GM21529 (cell line): ENCODE measurements around the gene CENPV.
"Not testable (repeated sequence)": the region's sequence is repeated elsewhere in the genome, so short reads cannot be mapped to it uniquely, and the experiment has no call there.

Experiments used
- ATAC-seq: cut with Tn5 transposase; IDR thresholded peaks from one replicate; pipeline ENCODE4 v1.9.1; 2021; ENCODE audit not compliant: unreplicated experiment

The CENPV gene

DNA sequence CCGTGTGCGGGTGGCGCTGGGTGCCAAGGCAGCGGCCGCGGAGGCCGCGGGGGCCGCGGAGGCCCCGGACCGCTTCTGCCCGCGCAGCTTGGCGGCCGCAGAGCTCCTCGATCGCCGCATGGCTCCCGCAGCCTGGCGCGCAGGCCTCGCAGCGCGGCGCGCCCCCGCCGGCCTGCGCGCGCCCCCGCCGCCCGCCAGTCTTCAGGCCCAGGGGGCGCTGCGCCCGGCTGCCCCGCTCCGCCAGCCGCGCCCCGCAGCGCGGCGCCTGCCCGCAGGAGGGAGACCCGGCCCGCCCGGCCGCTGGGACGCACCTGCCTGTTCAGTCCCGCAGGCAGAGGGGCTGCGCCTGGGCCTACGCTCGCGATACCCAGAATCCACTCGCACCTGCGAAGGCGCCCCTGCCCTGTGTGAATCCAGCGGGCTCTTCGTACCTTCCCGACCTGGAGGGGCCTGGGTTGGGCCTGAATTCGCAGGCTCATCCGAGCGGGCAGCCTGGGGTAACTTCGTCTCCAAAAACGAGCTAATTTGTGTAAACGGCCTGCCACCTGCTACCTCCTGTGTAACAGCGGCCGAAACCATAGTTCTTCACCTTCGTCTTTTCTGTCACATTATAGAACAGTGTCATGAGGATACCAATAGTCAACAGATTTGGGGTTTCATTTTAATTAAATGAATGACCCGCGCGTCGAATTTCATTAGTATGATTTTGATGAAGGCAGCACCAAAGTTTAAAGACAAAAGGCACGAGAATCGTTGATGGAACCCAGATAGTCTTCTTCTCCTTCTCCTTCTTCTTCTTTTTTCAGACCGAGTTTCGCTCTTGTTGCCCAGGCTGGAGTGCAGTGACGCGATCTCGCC is at the start of gene CENPV:
CENPV (minus strand) TSS at position 153 of the 858 bp plus-strand sequence; CDS start at position 120, 33 bp downstream.
- peak; percentile 73 for ATAC-seq

DNA sequence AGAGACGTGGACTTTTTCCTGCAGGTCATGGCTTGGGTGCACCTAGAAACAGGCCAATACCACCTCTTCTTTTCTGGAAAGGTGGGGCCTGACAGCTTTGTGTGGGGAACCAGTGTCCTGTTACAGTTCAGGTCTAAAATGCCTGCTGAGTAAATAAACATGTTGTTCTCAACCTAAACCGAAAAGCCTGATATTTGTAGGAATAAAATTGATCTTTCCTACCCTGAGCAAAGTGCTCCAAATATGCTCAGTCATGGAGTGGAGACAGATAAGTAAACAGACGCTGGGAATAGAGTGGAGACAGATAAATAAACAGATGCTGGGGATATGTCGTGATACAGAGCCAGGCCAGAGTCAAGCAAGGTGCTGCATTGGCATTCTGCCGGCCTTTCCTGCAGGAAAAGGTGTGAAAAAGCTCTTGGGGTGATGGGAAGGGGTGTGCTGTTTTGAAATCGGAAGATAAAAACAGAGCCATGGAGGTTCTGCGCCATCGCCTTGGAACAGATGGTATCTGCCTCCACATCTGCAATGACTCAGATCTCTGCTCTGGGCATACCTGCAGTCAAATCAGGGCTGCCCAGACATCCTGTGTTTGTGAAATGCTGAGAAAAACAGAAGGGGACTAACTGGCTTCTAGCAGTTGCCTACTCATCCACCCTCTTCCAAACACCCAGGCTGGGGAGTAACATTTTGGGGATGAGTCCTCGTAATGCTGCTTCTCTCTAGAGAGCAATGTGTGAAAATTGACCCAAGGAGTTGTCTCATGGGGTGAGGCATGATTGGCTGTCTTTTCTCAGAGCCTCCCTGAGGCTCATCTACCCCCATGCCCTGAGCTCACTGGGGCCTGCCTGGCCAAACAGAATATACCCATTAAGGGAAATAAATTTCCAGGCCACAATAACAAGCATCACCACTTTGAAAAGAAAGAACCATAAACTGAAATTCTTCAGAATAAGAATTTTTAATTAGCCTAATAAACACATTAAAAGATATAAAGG is 45.3 kb upstream of the CENPV start:
- ATAC-seq: peak; percentile 79

GRCh38 chr17:16396693-16397092 is 43.4 kb upstream of the CENPV start:
- not testable (repeated sequence) for ATAC-seq

GRCh38 chr17:16395887-16396286 is 42.6 kb upstream of the CENPV start:
- ATAC-seq: not testable (repeated sequence)

DNA sequence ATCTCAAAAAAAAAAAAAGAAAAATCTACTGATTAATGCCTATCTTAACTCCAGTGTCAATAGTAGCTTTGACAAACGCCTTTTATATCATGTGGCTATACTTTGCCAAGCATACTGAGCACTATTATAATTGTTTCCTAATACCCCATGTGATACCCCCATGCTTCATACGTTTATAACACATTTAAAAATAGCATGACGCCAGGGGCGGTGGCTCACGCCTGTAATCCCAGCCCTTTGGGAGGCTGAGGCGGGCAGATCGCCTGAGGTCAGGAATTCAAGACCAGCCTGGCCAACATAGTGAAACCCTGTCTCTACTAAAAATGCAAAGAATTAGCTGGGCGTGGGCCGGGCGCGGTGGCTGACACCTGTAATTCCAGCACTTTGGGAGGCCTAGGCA is 39.2 kb upstream of the CENPV start:
- not testable (repeated sequence) for ATAC-seq

DNA sequence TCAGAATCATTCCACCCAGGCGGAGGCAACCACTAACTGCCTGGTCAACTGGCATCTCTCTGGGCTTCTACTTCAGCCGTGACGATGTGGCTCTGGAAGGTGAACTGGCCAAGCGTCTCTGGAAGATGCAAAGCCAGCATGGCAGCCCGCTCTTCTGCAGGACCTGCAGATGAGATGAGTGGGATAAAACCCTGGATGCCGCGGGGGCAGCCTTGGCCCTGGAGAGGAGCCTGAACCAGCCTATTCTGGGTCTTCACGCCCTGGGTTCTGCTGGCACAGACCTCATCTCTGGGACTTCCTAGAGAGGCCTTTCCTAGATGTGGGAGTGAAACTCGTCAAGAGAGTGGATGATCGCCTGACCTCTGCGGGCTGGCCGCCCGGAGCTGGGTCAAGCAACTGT is 38.2 kb upstream of the CENPV start:
- ATAC-seq: no peak

- ATAC-seq: not testable (repeated sequence)
Observed at GRCh38 chr17:16386126-16386507, 32.8 kb upstream of the CENPV start.

DNA sequence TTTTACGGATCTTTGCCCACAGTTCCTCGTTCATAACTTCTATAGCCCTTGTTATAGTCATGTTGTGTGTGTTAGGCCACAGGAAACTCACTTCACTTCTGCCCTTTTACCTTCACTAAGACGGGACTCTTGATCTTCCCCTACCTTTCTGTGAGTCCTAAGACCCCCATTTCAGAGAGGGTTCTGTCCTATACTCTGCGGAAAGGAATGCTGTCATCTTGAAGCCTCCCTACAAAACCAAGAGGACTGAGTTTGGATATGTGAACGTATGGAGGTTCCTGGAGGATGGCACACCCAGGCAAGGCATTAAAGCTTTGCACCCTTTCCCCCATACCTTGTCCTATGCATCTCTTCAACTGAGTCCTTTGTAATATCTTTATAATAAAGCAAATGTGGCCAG is 31.3 kb upstream of the CENPV start:
- ATAC-seq: no peak

GRCh38 chr17:16383772-16384287 is 30.6 kb upstream of the CENPV start:
- ATAC-seq: no peak

- ATAC-seq: no peak
Observed at GRCh38 chr17:16383216-16383615, 29.9 kb upstream of the CENPV start.

DNA sequence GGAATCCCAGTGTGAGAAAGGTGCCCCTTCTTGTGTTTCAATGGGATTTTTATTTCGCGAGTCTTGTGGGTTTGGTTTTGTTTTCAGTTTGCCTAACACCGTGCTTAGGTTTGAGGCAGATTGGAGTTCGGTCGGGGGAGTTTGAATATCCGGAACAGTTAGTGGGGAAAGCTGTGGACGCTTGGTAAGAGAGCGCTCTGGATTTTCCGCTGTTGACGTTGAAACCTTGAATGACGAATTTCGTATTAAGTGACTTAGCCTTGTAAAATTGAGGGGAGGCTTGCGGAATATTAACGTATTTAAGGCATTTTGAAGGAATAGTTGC is 28.2 kb upstream of the CENPV start:
- no peak for ATAC-seq

- peak; percentile 91 for ATAC-seq
Observed at GRCh38 chr17:16380640-16381495, 27.6 kb upstream of the CENPV start, which contains the start of gene UBB. Gene UBB, plus strand, starts transcription at chr17:16381091. Its CDS starts 817 bp downstream, at chr17:16381908.

GRCh38 chr17:16379654-16380053 is 26.4 kb upstream of the CENPV start:
- no peak for ATAC-seq

- no peak for ATAC-seq
Observed at GRCh38 chr17:16378636-16379282, 25.5 kb upstream of the CENPV start.

DNA sequence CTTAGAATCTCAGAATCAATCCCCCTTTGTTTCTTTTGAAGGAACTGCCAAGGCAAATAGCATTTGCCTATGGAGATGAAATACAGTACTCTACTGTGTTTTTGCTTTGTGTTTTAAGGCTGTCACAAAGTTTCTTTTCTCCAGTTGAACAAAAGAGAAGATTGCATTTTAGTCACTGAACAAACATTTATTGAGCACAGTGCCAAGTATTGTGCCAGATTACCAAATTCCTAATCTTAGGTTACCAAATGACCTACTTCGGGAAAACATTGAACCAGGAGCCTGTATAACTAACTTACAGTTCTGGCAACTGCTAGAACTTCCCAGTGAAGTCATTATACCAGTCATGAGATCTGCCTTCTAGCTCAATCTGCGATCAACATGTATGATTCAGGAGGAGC is 24.7 kb upstream of the CENPV start:
- ATAC-seq: no peak

DNA sequence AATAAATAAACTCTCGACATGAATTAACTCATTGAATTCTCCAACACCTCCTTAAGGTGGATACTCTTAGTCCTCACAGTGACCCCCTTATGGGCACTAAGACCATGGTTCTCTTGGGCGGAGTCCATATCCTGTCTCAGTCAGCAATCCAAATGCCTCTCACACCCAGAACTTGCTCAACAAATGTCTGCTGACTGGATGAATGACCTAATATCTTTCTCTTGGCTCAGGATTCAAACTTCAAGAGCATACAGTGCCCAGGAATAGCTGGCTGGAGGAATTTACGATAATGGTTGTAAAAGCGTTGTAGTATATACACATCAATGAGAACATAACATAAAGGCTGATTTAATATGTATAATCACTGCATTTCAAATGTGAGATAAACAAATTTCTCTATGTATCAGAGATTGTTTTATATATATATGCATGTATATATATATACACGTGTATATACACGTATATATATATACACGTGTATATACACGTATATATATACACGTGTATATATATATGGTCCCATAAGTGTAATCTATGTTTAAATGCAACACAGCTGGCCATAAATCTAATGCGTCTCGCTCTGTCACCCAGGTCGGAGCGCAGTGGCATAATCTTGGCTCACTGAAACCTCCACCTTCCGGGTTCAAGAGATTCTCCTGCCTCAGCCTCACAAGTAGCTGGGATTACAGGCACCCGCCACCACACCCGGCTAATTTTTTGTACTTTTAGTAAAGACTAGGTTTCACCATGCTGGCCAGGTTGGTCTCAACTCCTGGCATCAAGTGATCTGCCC is 21.1 kb upstream of the CENPV start:
- ATAC-seq: no peak

GRCh38 chr17:16371742-16372141 is 18.5 kb upstream of the CENPV start:
- no peak for ATAC-seq

- ATAC-seq: no peak
Observed at GRCh38 chr17:16364625-16365024, 11.4 kb upstream of the CENPV start.
